Middle frontal gyrus (tissue), 1 donor: Measurements from ENCODE around the gene DNAH3.
A peak's percentile ranks its signal among the peaks of the same experiment; 100 is the strongest.
"Not testable (repeated sequence)": the region's sequence is repeated elsewhere in the genome, so short reads cannot be mapped to it uniquely, and the experiment has no call there.

Experiments used
- DNase-seq: peaks from one replicate; pipeline ENCODE4 v3.0.0-alpha.2; 2015; ENCODE audit warnings: low spot score; ENCODE audit errors: extremely low spot score

DNAH3 gene

DNA sequence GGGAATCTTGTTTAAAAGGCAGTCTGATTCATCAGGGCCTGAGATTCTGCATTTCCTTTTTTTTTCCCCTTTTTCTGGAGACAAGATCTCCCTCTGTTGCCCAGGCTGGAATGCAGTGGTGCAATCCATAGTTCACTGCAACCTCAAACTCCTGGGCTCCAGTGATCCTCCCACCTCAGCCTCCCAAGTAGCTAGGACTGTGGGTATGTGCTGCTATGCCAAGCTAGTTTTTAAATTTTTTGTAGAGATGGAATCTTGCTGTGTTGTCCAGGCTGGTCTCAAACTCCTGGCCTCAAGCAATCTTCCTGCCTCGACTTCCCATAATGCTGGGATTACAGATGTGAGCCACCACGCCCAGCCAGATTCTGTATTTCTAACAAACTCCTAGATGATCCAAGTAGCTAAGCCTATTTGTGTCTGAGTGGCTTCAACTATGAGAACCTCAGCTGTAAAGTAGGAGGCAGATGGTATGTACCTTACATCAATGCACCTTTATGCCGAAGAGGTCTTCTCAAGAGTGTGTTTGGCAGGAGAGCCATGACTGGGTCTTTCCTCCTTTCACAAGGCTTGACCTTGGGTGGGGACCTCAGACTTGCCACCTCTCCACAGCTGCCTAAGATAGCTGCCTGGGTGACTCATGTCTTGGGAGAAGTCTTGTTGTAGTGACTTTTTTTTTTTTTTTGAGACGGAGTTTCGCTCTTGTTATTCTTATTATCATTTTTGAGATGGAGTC is 18.8 kb upstream of the DNAH3 start:
- no peak for DNase-seq

DNA sequence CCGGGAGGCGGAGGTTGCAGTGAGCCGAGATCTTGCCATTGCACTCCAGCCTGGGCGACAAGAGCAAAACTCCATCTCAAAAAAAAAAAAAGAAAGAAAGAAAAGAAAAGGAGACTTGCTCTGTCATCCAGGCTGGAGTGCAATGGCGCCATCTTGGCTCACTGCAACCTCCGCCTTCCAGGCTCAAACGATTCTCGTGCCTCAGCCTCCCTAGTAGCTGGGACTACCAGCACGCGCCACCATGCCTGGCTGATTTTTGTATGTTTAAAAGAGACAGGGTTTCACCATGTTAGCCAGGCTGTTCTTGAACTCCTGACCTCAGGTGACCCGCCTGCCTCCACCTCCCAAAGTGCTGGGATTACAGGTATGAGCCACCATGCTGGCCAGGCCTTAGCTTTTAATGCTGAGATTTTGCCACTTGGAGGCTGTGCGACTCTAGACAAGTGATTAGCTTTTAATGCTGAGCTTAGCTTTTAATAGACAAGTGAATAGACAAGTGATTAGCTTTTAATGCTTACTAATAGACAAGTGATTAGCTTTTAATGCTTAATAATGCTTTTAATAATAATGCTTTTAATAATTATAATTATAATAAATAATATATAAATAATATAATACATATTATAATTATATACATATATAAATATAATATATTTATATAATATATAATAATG is 17.4 kb upstream of the DNAH3 start:
- DNase-seq: no peak

- DNase-seq: no peak
Measured at GRCh38 chr16:21167360-21167759, 16.7 kb upstream of the DNAH3 start.

DNA sequence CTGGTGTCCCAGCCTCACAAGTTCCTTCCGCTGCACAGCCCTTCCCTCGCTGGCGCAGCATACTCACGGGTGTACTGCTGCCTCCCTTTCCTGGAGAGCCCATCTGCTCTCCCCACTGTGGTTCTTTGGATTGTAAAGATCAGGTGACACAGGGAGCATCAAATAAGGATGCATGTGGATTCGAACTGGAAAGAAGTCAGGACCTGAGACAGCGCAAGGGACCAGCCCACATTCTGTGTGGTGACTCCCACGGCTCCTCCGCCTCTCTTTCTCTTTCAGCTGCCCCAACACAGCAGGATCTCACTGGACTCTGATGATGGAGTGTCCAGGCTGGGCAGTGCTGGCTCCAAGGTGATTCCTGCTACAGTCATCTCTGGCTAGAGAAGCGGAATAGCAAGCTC is 15.9 kb upstream of the DNAH3 start:
- no peak for DNase-seq

GRCh38 chr16:21164521-21165168 is 14.0 kb upstream of the DNAH3 start:
- no peak for DNase-seq

DNA sequence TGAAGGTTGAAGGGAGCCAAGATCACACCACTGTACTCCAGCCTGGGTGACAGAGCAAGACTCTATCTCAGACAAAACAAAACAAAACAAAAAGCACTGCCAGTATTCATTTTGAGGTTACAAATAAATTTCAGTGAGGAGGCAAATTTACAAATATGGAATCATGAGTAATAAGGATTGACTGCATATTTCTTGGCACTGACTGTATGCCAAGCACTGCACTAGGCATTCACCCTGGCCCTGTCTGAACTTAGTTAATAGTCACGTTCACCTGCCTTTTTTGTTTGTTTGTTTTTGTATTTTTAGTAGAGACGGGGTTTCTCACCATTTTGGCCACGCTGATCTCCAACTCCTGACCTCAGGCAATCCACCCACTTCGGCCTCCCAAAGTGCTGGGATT is 12.9 kb upstream of the DNAH3 start:
- no peak for DNase-seq

- DNase-seq: no peak
Measured at GRCh38 chr16:21162661-21163151, 12.1 kb upstream of the DNAH3 start.

GRCh38 chr16:21161211-21161610 is 10.6 kb upstream of the DNAH3 start:
- DNase-seq: no peak

- no peak for DNase-seq
Measured at GRCh38 chr16:21160276-21160675, 9.6 kb upstream of the DNAH3 start.

GRCh38 chr16:21159281-21159951 is 8.8 kb upstream of the DNAH3 start:
- DNase-seq: no peak

GRCh38 chr16:21158208-21159110 is 7.8 kb upstream of the DNAH3 start, which contains the start of gene LDAF1:
Gene LDAF1, plus strand, starts transcription at chr16:21158674. Its CDS starts 2,509 bp downstream, at chr16:21161183.
- DNase-seq: peak; percentile 6

- no peak for DNase-seq
Measured at GRCh38 chr16:21157632-21158031, 7.0 kb upstream of the DNAH3 start.

DNA sequence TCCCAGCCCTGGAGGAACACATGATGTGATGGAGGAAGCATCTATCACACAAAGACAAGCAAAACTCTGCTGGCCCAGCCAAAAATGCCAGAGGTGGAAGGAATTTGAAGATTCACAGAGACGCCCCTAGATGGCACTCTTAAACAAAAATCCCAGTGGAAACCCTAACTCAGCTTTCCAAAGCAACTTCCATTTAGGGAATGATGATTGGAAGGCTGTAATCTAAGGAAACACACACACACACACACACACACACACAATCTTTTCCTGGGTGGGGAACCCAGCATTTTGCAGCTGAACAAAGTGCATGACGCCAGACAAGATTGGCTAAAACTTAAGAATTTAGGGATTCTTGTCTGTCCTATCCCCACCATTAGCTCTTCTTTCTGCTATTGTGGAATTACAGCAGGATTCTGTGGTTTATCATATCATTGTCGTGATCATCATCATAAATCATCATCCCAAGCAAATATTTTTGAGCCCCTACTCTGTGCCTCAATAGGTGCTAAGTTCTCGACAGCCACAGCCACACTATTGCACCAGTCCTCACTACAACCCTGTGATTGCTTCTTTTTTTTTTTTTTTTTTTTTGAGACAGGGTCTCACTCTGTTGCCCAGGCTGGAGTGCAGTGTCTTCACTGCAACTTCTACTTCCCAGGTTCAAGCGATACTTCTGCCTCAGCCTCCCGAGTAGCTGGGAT is 6.3 kb upstream of the DNAH3 start:
- DNase-seq: peak; percentile 33

GRCh38 chr16:21156011-21156410 is 5.4 kb upstream of the DNAH3 start:
- not testable (repeated sequence) for DNase-seq

GRCh38 chr16:21153124-21153729 is 2.6 kb upstream of the DNAH3 start:
- not testable (repeated sequence) for DNase-seq

GRCh38 chr16:21152160-21153030 is 1.7 kb upstream of the DNAH3 start:
- not testable (repeated sequence) for DNase-seq

DNA sequence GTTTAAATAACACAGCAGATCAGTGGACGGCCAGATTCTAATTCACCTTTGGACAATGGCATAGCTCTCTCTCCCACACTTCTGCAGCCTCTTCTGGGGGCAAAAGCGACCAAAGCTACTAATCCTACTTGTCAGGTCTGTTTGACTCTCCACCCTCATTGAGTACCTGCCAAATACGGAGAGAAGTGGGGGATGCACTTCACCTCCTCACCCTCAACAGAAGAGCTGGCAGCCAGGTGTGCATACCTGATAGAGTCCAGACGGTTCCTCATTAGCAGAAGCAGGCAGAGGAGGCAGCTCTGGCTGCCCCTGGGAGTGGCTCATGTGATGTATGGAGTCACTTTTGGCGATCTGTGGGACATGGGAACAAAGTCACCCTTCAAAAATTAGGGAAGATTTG is 4.9 kb downstream of the DNAH3 start:
- no peak for DNase-seq

GRCh38 chr16:21134053-21134452 is 16.6 kb downstream of the DNAH3 start:
- DNase-seq: no peak

- DNase-seq: no peak
Measured at GRCh38 chr16:21130811-21131210, 19.8 kb downstream of the DNAH3 start.
